H9 (cell line): ENCODE results near the gene SRGN. TPM values are rescaled to one million over a fixed set of nuclear protein-coding genes. Genes with fewer than 3 reads are reported as not detected.

Experiments used
- DNase-seq: peaks from one replicate; pipeline ENCODE4 v3.0.0-alpha.2; 2017
- H2AFZ ChIP-seq: one replicate; pipeline ENCODE4 v1.6.1; 2013; ENCODE audit warnings: mild to moderate bottlenecking, low read length, control low read depth, moderate library complexity
- H2AK5ac ChIP-seq: 2 replicates; pipeline ENCODE4 v1.6.1; 2013; ENCODE audit warnings: low read length, control low read depth, mixed read lengths; ENCODE audit not compliant: insufficient read length
- H2BK120ac ChIP-seq: one replicate; pipeline ENCODE4 v1.6.1; 2013; ENCODE audit warnings: low read depth, mild to moderate bottlenecking, low read length, control low read depth, inconsistent platforms; ENCODE audit not compliant: poor library complexity, severe bottlenecking
- H2BK12ac ChIP-seq: 2 replicates; pipeline ENCODE4 v1.6.1; 2013; ENCODE audit warnings: low read length, control low read depth, mixed read lengths, low read depth; ENCODE audit not compliant: insufficient read length
- H2BK15ac ChIP-seq: 2 replicates; pipeline ENCODE4 v1.6.1; 2013; ENCODE audit warnings: low read depth, low read length, control low read depth
- H2BK20ac ChIP-seq: one replicate; pipeline ENCODE4 v1.6.1; 2013; ENCODE audit warnings: low read depth, mild to moderate bottlenecking, low read length, control low read depth, inconsistent platforms; ENCODE audit not compliant: poor library complexity, severe bottlenecking
- H2BK5ac ChIP-seq: 2 replicates; pipeline ENCODE4 v1.6.1; 2013; ENCODE audit warnings: low read length, control low read depth, mixed read lengths; ENCODE audit not compliant: insufficient read length
- H3K14ac ChIP-seq: 2 replicates; pipeline ENCODE4 v1.6.1; 2013; ENCODE audit warnings: low read length, control low read depth; ENCODE audit not compliant: insufficient read depth
- H3K18ac ChIP-seq: 2 replicates; pipeline ENCODE4 v1.6.1; 2013; ENCODE audit warnings: low read depth, mild to moderate bottlenecking, mixed read lengths, low read length, control low read depth; ENCODE audit not compliant: insufficient read length
- H3K23ac ChIP-seq: 2 replicates; pipeline ENCODE4 v1.6.1; 2013; ENCODE audit warnings: low read length, control low read depth, mixed read lengths, low read depth; ENCODE audit not compliant: insufficient read length
- H3K23me2 ChIP-seq: 2 replicates; pipeline ENCODE4 v1.6.1; 2013; ENCODE audit warnings: low read depth, mild to moderate bottlenecking, mixed read lengths, low read length, control low read depth; ENCODE audit not compliant: insufficient read length, poor library complexity, severe bottlenecking
- H3K27ac ChIP-seq: 2 replicates; pipeline ENCODE4 v1.5.1; 2013; ENCODE audit warnings: low read length, control low read depth, mixed read lengths, low read depth; ENCODE audit not compliant: insufficient read length
- H3K27me3 ChIP-seq: 2 replicates; pipeline ENCODE4 v1.6.1; 2013; ENCODE audit warnings: low read length, control low read depth, inconsistent platforms; ENCODE audit not compliant: insufficient read depth
- H3K4ac ChIP-seq: 2 replicates; pipeline ENCODE4 v1.6.1; 2013; ENCODE audit warnings: low read depth, mild to moderate bottlenecking, control low read depth, inconsistent platforms, low read length, moderate library complexity
- H3K4me1 ChIP-seq: 2 replicates; pipeline ENCODE4 v1.6.1; 2013; ENCODE audit warnings: low read length, control low read depth, inconsistent platforms; ENCODE audit not compliant: insufficient read depth
- H3K4me2 ChIP-seq: 2 replicates; pipeline ENCODE4 v1.6.1; 2013; ENCODE audit warnings: low read length, control low read depth, mixed read lengths; ENCODE audit not compliant: insufficient read length, insufficient read depth
- H3K56ac ChIP-seq: 2 replicates; pipeline ENCODE4 v1.6.1; 2013; ENCODE audit warnings: low read depth, mild to moderate bottlenecking, mixed read lengths, low read length, control low read depth; ENCODE audit not compliant: insufficient read length
- H3K79me1 ChIP-seq: 2 replicates; pipeline ENCODE4 v1.6.1; 2013; ENCODE audit warnings: low read depth, mild to moderate bottlenecking, moderate library complexity, low read length, control low read depth, inconsistent platforms; ENCODE audit not compliant: insufficient read depth, poor library complexity, severe bottlenecking
- H3K79me2 ChIP-seq: 2 replicates; pipeline ENCODE4 v1.6.1; 2013; ENCODE audit warnings: low read length, control low read depth, inconsistent platforms; ENCODE audit not compliant: insufficient read depth
- H3K9ac ChIP-seq: 2 replicates; pipeline ENCODE4 v1.6.1; 2013; ENCODE audit warnings: low read length, control low read depth, mixed read lengths; ENCODE audit not compliant: insufficient read length; ENCODE audit errors: extremely low read depth
- H3K9me3 ChIP-seq: one replicate; pipeline ENCODE4 v1.6.1; 2013; ENCODE audit warnings: low read depth, low read length, inconsistent platforms; ENCODE audit not compliant: control insufficient read depth
- H3T11ph ChIP-seq: one replicate; pipeline ENCODE4 v1.6.1; 2013; ENCODE audit warnings: mild to moderate bottlenecking, low read length, control low read depth, inconsistent platforms
- H4K20me1 ChIP-seq: one replicate; pipeline ENCODE4 v1.6.1; 2013; ENCODE audit not compliant: control insufficient read depth, insufficient read length, insufficient read depth
- H4K5ac ChIP-seq: 2 replicates; pipeline ENCODE4 v1.6.1; 2013; ENCODE audit warnings: low read depth, mild to moderate bottlenecking, mixed read lengths, low read length, control low read depth; ENCODE audit not compliant: insufficient read length
- H4K8ac ChIP-seq: replicated peaks from 2 replicates; pipeline ENCODE4 v1.6.1; 2013; ENCODE audit warnings: low read length, control low read depth, mixed read lengths, low read depth; ENCODE audit not compliant: insufficient read length
- H4K91ac ChIP-seq: 2 replicates; pipeline ENCODE4 v1.6.1; 2013; ENCODE audit warnings: low read depth, mild to moderate bottlenecking, moderate library complexity, mixed read lengths, low read length, control low read depth; ENCODE audit not compliant: insufficient read length
- H3K27ac Mint-ChIP-seq, 3 experiments: 2 replicates in 2 of 3; 3 replicates in 1 of 3; pipeline ENCODE4 v1.8.0; 2020 to 2021; ENCODE audit warnings: mixed read lengths in 3 of 3, mild to moderate bottlenecking in 1 of 3, moderate library complexity in 1 of 3
- H3K27me3 Mint-ChIP-seq: 2 replicates; pipeline ENCODE4 v1.8.0; 2021; ENCODE audit warnings: low read depth, mild to moderate bottlenecking, moderate library complexity, mixed read lengths
- H3K36me3 Mint-ChIP-seq, 3 experiments: 2 replicates in 2 of 3; 3 replicates in 1 of 3; pipeline ENCODE4 v1.8.0; 2020 to 2021; ENCODE audit warnings: low read depth in 3 of 3, mixed read lengths in 3 of 3; ENCODE audit not compliant: insufficient read depth in 1 of 3
- H3K4me1 Mint-ChIP-seq, 2 experiments: 2 replicates each; pipeline ENCODE4 v1.8.0; 2020; ENCODE audit warnings: mixed read lengths in 2 of 2
- H3K4me3 Mint-ChIP-seq, 2 experiments: 2 replicates in 1 of 2; 3 replicates in 1 of 2; pipeline ENCODE4 v1.8.0; 2020 to 2021; ENCODE audit warnings: mild to moderate bottlenecking in 2 of 2, mixed read lengths in 2 of 2, moderate library complexity in 1 of 2
- H3K9me3 Mint-ChIP-seq, 2 experiments: 2 replicates in 1 of 2; 3 replicates in 1 of 2; pipeline ENCODE4 v1.8.0; 2020; ENCODE audit warnings: mild to moderate bottlenecking in 2 of 2, mixed read lengths in 2 of 2, moderate library complexity in 1 of 2
- WGBS: extraction: QIAGEN DNeasy Blood & Tissue Kit; methylation state at CpG from one replicate; pipeline ENCODE4 v1.1.7; 2013; ENCODE audit warnings: missing lambda C conversion rate, low lambda C conversion rate, mixed read lengths; ENCODE audit not compliant: insufficient read length; ENCODE audit errors: extremely low coverage; 5-methylcytosine and 5-hydroxymethylcytosine counted together
- total RNA-seq: library from RNA; stranded (reverse); gene quantifications from 2 replicates; pipeline ENCODE4 v1.2.1, GENCODE V29; 2021
- TF ChIP-seq, protein P1 (sequence below): fragments of 200-600 bp; sonication (generic); conservative IDR thresholded peaks from 3 replicates; pipeline ENCODE4 v1.8.0; 2021; ENCODE audit warnings: antibody characterized with exemption, mild to moderate bottlenecking

Gene SRGN
- total RNA-seq, 1 experiment from 2014 or later = not detected

DNA sequence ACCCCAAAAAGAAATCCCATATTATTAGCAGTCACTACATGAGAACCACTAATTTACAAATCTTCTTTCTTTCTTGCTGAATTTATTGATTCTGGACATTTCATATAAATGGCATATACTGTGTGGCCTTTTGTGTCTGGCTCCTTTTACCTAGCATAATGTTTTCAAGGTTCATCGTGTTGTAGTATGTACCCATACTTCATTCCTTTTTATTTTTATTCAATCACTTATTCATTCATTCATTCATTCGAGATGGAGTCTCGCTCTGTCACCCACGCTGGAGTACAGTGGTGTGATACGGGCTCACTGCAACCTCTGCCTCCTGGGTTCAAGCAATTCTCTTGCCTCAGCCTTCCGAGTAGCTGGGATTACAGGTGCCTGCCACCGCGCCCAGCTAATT is 58.0 kb downstream of the SRGN start:
- Histone ChIP-seq H2BK5ac (no peak overlapping the region), H3K4me1 (no peaks in the 10 kb centered on the region), H3K27ac (no peak overlapping the region), H2AFZ (no peak overlapping the region), H2AK5ac (no peak overlapping the region), H3K9me3 (no peaks in the 10 kb centered on the region), H3K4ac (no peak overlapping the region), H2BK20ac (no peak overlapping the region), H3K23ac (no peak overlapping the region), H3K4me2 (no peak overlapping the region), H3K14ac (no peak overlapping the region), H3K23me2 (no peaks in the 10 kb centered on the region), H4K20me1 (no peaks in the 10 kb centered on the region), H2BK15ac (no peak overlapping the region), H3K56ac (no peak overlapping the region), H3K27me3 (no peaks in the 10 kb centered on the region), H2BK12ac (no peak overlapping the region), H3K9ac (no peak overlapping the region), H4K91ac (no peak overlapping the region), H3T11ph (no peak overlapping the region), H4K8ac (no peak overlapping the region), H3K18ac (no peak overlapping the region), H4K5ac (no peak overlapping the region), H3K79me1 (no peaks in the 10 kb centered on the region), H3K79me2 (no peaks in the 10 kb centered on the region; the same call in 1 of the 2 replicates), H2BK120ac (no peak overlapping the region)
- Mint-ChIP-seq H3K4me3 (no peak overlapping the region), H3K27ac (no peak overlapping the region), H3K9me3 (no peaks in the 10 kb centered on the region), H3K36me3 (peaks cover 0 to 2% (median 0%) of the 10 kb centered on the region in 3 experiments; a peak in 3 of 7 replicates), H3K4me1 (no peaks in the 10 kb centered on the region), H3K27me3 (no peaks in the 10 kb centered on the region; the same call in 1 of the 2 replicates)
- DNase-seq = no peak
- WGBS = no CpG with 5 or more reads among the region's 8 CpGs
- TF ChIP-seq, protein P1, sequence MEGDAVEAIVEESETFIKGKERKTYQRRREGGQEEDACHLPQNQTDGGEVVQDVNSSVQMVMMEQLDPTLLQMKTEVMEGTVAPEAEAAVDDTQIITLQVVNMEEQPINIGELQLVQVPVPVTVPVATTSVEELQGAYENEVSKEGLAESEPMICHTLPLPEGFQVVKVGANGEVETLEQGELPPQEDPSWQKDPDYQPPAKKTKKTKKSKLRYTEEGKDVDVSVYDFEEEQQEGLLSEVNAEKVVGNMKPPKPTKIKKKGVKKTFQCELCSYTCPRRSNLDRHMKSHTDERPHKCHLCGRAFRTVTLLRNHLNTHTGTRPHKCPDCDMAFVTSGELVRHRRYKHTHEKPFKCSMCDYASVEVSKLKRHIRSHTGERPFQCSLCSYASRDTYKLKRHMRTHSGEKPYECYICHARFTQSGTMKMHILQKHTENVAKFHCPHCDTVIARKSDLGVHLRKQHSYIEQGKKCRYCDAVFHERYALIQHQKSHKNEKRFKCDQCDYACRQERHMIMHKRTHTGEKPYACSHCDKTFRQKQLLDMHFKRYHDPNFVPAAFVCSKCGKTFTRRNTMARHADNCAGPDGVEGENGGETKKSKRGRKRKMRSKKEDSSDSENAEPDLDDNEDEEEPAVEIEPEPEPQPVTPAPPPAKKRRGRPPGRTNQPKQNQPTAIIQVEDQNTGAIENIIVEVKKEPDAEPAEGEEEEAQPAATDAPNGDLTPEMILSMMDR = no peak
